ENCODE measurements around the gene RGL1. TPM values are rescaled to one million over a fixed set of nuclear protein-coding genes. Genes with fewer than 3 reads are reported as not detected.

Gene RGL1
- total RNA-seq, 1 donor from 2014 or later: 23.1 TPM

GRCh38 chr1:183791319-183791718 lies 13.6 kb upstream of the RGL1 start:
- no peak for TF ChIP-seq CTCF (IDR thresholded peaks at IDR 0.05)
- Histone ChIP-seq H3K4me1 (no peaks in the 10 kb centered on the region), H3K4me3 (no peak overlapping the region), H3K27ac (no peak overlapping the region), H3K27me3 (no peaks in the 10 kb centered on the region), H3K9me3 (no peaks in the 10 kb centered on the region), H3K36me3 (no peaks in the 10 kb centered on the region)
- intact Hi-C loops (cut with DNase I): no loop called here
- no peak for DNase-seq (ENCODE audit: low spot score in 2 of 2)

GRCh38 chr1:183792300-183792699 lies 12.6 kb upstream of the RGL1 start:
- Histone ChIP-seq H3K27me3 (no peaks in the 10 kb centered on the region), H3K27ac (no peak overlapping the region), H3K9me3 (no peaks in the 10 kb centered on the region), H3K36me3 (no peaks in the 10 kb centered on the region), H3K4me1 (no peaks in the 10 kb centered on the region), H3K4me3 (no peak overlapping the region)
- no peak for TF ChIP-seq CTCF (IDR thresholded peaks at IDR 0.05)
- intact Hi-C loops (cut with DNase I): no loop called here
- no peak for DNase-seq (ENCODE audit: low spot score in 2 of 2)

- H3K36me3 ChIP-seq: no peaks in the 10 kb centered on the region
These were observed 10.8 kb upstream of the RGL1 start for GRCh38 chr1:183794088-183794487.

GRCh38 chr1:183800449-183800848 lies 4.5 kb upstream of the RGL1 start:
- Histone ChIP-seq H3K36me3 (no peaks in the 10 kb centered on the region), H3K27ac (no peak overlapping the region), H3K27me3 (no peaks in the 10 kb centered on the region), H3K4me3 (no peak overlapping the region), H3K9me3 (peaks cover 0 to 4% of the 10 kb centered on the region in 2 donors), H3K4me1 (peaks cover 0 to 3% of the 10 kb centered on the region in 2 donors)
- no peak for TF ChIP-seq CTCF (IDR thresholded peaks at IDR 0.05)
- intact Hi-C loops (cut with DNase I): no loop called here
- no peak for DNase-seq (ENCODE audit: low spot score in 2 of 2)

More at GRCh38 chr1:183794088-183794487, 10.8 kb upstream of the RGL1 start:
- no peak for TF ChIP-seq CTCF (IDR thresholded peaks at IDR 0.05)
- Histone ChIP-seq H3K9me3 (no peaks in the 10 kb centered on the region), H3K4me3 (no peak overlapping the region), H3K27me3 (no peaks in the 10 kb centered on the region), H3K27ac (no peak overlapping the region), H3K4me1 (no peaks in the 10 kb centered on the region)
- no peak for DNase-seq (ENCODE audit: low spot score in 2 of 2)
- intact Hi-C loops (cut with DNase I): no loop called here

- Histone ChIP-seq H3K27ac (no peak overlapping the region), H3K4me3 (no peak overlapping the region), H3K36me3 (no peaks in the 10 kb centered on the region), H3K27me3 (no peaks in the 10 kb centered on the region), H3K4me1 (peaks cover 0 to 6% of the 10 kb centered on the region in 2 donors), H3K9me3 (peaks cover 0 to 4% of the 10 kb centered on the region in 2 donors)
- TF ChIP-seq CTCF (IDR thresholded peaks at IDR 0.05): no peak
- no peak for DNase-seq (ENCODE audit: low spot score in 2 of 2)
- intact Hi-C loops (cut with DNase I): no loop called here
These were observed 3.3 kb upstream of the RGL1 start for GRCh38 chr1:183801649-183802048.

- Histone ChIP-seq H3K36me3 (no peaks in the 10 kb centered on the region), H3K4me3 (peak overlapping the region; percentile 87 to 91), H3K4me1 (peaks cover 0 to 12% of the 10 kb centered on the region in 2 donors), H3K27ac (peak overlapping the region; percentile 63 to 68), H3K27me3 (no peaks in the 10 kb centered on the region), H3K9me3 (peaks cover 0 to 4% of the 10 kb centered on the region in 2 donors)
- no peak for DNase-seq (ENCODE audit: low spot score in 2 of 2)
- TF ChIP-seq CTCF (IDR thresholded peaks at IDR 0.05): no peak
- intact Hi-C loops (cut with DNase I): no loop called here
These were observed 533 bp upstream of the RGL1 start for GRCh38 chr1:183804387-183804786.

Measured in ascending aorta (tissue), 2 donors.